HuH-7 (cell line): Measurements from ENCODE around the gene PSKH1.
"Not testable (repeated sequence)": the region's sequence is repeated elsewhere in the genome, so short reads cannot be mapped to it uniquely, and the experiment has no call there.

Source experiments
- DNase-seq: peaks from one replicate; pipeline ENCODE4 v3.0.0; 2011; ENCODE audit warnings: low spot score

Gene PSKH1

DNA sequence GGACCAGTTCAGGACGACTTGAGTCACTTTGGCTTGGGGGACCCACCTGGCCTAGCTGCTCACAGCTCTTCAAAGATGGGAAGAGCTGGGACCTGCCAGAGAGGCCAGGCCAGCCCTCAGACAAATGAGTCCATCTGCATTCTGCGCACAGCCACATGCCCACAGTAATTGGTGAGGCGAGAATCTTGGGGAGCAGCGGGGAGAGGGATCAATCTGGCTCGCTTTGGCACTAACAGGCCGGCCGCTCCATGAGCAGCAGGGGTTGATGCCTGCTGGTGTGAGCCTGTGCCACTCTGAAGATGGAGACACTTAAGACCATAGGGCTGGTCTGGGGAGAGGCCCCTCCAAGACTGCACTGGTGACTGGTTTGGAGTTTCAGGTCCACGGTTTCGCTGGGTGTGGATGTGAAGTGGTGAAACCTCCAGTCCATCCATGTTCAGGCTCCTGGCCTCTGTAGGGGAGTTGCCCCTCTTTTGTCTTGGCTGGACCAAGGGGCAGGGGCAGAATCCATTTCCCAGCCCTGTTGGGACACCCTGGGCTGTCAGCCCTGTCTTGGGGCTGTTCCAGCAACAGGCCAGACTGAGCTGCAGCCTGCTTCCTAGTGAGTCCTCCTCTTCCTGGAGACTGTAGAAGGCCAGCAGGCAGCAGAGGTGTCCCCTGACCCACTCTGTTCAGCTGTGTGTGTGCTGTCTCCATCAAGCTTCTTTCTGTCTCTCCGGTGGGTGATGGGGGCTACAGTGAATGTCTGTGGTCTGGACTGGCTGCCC lies 31.3 kb downstream of the PSKH1 start:
- no peak for DNase-seq

DNA sequence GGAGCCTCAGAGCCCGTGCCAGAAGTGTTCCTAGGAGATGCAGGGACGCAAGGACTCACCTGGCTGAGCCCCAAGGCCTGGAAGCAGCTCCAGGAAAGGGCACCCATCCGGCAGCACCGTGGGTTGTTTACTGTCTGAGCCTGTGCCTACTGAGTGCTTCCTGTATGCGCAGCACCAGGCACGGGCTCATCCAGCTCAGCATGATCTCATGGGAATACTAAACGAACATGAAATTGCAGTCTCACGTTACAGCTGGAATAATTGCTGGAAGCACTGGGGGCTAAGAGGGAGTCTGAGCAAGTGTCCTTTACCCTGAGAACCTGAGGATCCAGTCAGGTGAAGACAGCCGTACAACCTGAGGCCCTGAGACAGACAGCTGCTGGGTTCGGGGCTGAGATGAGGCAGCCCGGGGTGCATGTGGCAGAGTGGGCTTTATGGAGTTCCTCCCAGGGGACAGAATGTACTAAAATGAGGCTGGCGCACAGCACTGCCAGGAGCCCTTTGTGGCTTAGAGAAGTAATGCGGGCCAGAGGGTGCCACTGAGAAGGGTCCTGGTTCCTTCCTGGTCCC lies 33.2 kb downstream of the PSKH1 start:
- DNase-seq, result no peak

DNA sequence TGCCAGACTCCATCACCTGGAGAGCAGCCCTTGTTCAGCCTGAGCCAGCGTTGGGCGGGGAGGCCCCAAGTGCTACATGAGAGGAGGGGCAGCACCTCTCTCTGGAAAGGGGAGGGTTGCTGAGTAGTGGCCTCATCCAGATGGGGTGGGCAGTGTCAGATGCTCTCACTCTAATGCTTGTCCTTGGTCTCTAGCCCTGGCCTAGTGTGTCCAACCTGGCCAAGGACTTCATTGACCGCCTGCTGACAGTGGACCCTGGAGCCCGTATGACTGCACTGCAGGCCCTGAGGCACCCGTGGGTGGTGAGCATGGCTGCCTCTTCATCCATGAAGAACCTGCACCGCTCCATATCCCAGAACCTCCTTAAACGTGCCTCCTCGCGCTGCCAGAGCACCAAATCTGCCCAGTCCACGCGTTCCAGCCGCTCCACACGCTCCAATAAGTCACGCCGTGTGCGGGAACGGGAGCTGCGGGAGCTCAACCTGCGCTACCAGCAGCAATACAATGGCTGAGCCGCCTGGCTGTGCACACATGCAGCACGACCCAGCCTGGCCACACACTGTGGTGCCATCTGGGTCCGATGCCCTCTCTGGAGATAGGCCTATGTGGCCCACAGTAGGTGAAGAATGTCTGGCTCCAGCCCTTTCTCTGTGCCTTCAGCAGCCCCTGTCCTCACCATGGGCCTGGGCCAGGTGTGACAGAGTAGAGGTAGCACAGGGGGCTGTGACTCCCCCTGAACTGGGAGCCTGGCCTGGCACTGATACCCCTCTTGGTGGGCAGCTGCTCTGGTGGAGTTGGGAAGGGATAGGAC lies 34.3 kb downstream of the PSKH1 start:
- DNase-seq, result no peak

DNA sequence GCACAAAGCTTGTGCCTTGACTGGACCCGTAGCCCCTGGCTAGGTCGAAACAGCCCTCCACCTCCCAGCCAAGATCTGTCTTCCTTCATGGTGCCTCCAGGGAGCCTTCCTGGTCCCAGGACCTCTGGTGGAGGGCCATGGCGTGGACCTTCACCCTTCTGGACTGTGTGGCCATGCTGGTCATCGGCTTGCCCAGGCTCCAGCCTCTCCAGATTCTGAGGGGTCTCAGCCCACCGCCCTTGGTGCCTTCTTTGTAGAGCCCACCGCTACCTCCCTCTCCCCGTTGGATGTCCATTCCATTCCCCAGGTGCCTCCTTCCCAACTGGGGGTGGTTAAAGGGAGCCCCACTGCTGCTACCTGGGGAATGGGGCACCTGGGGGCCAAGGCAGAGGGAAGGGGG lies 35.1 kb downstream of the PSKH1 start:
- no peak for DNase-seq

DNA sequence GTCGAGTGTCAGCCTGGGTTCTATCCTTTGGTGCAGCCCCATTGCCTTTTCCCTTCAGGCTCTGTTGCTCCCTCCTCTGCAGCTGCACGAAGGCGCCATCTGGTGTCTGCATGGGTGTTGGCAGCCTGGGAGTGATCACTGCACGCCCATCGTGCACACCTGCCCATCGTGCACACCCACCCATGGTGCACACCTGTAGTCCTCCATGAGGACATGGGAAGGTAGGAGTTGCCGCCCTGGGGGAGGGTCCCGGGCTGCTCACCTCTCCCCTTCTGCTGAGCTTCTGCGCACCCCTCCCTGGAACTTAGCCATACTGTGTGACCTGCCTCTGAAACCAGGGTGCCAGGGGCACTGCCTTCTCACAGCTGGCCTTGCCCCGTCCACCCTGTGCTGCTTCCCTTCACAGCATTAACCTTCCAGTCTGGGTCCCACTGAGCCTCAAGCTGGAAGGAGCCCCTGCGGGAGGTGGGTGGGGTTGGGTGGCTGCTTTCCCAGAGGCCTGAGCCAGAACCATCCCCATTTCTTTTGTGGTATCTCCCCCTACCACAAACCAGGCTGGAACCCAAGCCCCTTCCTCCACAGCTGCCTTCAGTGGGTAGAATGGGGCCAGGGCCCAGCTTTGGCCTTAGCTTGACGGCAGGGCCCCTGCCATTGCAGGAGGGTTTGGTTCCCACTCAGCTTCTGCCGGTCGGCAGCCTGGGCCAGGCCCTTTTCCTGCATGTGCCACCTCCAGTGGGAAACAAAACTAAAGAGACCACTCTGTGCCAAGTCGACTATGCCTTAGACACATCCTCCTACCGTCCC lies 35.7 kb downstream of the PSKH1 start:
- peak; percentile 94 for DNase-seq

DNA sequence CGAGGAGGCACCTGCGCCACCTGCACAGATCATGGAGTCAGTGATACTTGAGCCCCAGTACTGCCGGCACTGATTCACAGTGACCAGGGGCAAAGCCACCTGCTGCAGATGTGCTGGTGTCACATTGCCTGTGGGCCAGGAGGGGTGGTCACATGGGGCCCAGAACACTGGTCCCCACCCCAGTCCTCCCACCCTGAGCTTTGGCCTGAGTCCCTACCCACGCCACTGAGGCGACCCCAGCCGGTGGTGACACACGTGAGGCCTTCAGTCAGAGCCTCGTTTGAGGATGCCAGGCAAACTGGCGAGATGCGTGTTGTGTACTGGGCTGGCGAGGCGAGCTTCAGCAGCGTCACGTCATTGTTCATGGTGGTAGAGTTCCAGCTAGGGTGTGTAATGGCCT lies 37.1 kb downstream of the PSKH1 start:
- no peak for DNase-seq

DNA sequence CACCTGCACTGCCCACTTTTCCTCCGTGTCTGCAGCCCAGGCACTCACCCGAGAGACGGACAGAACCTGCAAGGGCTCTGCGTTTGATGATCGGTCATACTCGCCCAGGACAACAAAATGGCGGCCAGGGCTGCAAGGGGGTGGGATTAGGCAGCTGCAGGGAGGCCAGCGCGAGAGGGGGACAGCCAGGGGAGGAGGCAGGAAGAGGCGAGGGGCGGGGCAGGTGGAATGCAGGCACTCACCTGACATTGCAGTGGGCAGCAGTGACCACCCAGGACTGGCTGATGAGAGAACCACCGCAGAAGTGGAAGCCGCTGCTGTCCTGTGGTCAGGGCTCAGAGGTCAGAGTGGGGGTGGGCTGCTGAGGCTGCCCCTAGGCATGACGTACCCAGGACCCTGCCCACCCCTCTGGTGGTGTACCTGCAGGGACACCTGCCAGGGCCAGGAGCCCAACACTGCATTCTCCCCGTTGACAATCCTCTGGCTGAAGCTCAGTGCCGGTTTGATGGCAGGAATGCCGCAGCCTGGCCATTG lies 37.7 kb downstream of the PSKH1 start:
- DNase-seq, result no peak

DNA sequence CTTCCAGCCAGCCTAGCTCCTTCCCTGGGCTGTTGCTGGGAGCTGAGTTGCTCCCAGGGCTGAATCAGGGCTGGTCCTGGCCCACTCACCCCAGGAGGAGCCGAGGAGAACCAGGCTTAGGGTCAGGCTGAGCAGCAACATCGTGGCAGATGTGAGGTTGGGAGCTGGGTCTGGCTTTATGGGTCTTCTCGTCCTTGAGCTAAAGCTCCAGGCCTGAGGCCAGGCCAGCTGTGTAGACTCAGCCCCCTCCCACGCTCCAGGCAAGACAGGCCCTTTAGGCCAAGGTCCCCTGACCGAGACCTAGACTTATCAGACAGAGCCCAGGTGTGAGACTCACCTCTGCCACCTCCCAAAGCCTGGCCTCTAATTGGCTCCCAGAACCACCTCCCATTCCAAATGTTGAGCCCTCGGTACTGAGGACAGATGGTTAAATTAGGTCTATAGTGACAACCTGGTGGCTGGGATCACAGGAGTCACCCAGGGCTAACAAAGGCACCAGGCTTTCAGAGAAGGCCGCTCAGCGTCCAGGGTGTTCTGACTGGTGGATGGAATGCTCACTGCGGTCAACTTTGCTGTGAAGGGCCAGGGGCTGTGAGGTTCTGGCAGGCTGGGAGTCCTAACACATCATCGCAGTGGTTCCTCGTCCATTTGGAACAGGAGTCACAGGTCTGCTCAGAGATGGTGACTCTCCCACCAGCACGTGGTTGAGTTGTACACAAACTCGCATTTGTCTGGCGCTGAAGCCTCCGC lies 38.8 kb downstream of the PSKH1 start, which contains the start of gene CTRL:
CTRL (minus strand) TSS at position 151 of the 750 bp plus-strand sequence; CDS start at position 141, 10 bp downstream.
- no peak for DNase-seq

DNA sequence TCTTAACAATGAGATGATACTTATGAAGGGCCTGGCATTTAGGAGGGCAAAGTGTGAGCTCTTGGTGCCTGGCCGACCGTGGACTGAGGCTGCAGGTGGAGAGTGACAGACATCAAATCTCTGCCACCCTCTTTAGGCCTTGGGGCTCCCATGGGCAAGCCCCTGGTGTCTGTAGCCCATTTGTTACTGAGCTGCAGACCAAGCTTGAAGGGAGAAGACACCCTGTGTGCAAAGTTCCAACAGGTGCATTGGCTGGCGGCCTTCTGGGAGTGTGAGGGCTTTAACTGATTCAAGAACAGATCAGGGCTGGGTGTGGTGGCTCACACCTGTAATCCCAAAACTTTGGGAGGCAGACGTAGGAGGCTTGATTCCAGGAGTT lies 39.4 kb downstream of the PSKH1 start:
- no peak for DNase-seq

DNA sequence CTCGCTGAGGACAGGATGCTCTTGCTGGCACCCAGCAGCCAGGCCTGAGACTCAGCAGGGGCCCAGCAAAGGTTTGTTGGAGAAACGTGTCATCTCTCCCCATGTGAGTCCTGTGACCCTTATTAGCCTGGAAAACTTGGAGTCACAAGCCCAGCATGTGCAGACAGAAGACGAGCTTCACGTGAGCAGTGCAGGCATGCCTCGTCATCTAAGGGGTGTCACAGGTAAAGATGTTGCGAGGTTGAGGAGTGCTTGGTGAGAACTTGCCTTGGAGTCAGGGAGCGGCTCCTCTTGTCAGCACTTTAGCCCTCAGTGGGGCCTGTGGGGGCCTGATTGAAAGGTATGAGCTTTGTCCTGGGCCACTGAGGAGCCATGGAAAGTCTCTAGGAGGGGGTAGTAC lies 40.8 kb downstream of the PSKH1 start:
- DNase-seq, result no peak

DNA sequence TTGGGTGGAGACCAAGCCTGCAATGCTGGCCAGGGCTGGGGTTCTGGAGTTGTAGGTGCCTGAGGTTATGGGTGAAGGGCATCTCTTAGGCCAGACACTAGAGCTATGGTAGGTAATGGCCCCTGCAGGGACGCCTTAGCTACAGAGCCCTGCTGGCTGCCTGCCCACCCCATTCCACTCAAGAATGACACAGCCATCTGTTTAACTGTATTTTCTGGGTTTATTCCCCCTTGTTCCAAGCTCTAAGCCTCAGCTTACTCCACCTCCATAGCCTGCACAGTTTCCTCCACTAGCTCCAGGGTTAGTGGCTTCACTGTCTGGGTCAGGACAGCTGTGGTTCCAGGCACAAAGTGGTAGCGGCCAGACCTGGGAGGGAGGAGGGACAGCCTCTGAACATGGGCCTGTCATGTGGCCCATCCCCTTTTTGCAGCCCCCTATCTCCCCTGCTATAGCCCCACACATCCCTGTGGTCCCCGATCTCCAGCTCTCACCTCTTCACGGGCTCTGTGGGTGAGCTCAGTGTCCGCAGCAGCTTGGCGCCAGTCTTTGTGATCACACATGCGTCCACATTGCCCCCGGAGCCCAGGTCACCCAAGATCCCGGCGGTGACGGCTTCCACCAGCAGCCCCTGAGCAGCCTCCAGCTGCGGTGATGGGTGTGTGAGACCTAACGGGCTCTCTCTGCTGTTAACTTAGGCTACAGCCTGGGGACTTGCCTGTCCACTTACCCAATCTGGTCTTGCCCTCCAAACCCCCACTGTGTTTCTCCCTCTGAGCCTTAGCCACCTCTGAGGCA lies 41.4 kb downstream of the PSKH1 start:
- no peak for DNase-seq

DNA sequence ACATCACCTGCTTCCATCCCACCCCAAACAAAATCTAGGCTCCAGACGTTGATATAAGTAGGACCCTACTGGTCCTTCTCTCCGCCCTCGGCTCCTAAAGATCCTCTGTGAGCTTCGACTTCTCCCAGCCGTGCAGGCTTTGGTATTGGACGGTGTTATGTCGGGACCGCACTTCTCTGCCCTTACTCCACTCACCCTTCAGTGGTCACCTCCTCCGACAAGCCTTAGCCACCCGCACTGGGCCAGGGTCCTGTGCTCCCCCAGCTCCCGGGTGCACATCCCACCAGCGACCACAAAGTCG lies 42.0 kb downstream of the PSKH1 start:
- no peak for DNase-seq

DNA sequence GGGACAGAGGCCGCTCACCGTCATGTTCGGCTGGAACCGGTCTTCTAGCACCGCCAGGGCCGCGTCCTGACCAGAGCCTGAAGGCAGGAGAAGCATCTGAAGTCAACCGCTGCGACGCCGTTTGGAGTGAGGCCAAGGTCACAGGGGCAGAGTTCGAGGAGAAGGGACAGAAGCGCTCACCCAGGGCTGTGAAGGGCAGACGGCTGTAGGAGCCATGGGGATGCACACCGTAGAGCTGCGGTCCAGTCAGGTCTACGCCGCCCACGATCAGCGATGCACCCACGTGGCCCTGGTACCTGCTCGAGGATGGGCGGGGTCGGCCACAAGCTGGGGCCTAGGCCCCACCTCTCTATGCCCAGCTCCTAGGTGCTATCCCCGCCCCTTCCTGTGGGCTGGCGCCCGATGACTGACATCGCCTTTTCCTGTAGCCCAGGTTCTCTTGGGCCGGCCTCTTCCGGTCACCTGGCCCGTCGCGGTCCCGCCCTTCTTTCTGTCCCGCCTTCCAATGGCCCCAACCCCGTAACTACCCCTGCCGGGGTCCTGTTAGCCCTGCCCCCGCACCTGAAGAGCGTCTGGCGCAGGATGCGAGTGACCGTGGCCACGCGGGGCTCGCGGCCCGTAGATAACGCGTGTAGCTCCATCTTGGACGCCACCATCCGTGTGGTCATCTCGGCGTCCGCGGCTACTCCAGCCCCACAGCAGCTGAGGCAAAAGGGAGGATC lies 42.5 kb downstream of the PSKH1 start:
- DNase-seq, result peak; percentile 100

DNA sequence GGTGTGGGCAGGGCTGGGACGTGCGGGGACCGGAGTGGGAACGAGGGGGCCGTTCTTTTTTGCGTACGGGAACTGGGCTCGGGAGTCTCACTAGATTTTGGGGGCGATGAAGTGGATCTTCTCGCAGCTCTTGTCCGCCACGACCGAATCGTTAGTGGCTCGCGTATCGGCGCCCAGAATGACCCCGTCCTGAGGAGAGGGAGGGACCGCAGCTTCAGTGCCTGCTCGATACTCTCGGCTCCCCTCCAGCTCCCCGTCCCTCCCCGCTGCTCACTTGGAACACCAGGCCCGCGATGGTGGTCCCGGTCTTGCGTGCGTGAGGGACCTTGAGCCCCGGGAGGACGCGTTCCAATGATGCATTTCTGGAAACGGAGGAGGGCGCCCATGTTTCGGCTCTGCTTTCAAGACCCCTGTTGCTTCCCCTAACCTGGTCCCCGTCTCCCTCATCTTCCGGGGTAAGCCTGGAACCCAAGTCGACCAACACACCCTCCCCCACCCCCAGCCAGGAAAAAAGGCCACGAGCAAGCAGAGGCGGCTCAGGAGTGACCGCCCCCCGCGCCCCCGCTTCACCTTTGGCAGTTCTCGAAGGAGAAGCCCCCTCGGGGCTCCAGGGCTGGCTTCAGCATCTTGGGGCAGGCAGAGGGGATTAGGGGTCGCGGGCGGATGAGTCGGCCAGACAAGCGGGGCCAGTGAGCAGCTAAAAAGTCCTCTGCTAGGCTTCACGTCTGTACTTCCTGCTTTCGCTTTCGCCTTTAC lies 43.2 kb downstream of the PSKH1 start, which contains the start of gene PSMB10:
PSMB10 (minus strand) TSS at position 727 of the 756 bp plus-strand sequence; CDS start at position 626, 101 bp downstream.
- peak; percentile 73 for DNase-seq

DNA sequence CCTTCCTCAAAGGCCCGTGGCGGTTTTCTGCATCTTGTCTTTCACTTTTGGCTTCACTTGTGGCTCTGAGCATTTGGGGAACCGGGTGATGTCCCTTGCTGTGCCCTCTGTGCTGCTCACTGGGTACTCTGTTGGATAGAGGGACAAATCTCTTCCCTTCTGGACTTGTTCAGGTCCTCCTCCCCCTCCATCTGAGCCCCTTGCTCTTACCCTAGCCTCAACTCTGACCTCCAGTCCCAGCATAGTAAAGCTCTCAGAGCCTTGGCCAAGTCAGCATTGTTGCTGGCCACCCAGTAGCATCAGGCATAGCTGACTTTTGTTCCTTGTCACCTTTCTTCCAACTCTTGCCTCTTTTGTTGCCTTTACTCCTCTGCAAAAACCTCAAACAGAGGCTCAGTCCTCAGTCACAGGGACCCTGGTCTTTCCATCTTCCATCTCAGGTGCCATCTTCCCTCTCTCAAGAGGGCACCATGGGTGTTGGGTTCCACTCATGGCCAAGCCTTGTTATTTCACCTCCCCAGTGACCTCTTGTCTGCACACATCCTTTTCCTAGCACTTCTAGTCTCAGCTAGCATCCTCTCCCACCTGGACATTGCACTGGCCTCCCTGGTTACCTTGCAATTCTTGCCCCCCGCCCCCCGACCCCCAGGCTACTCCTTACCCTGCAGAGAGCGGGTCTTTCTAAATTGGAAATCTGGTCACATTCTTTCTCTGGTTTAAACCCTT lies 44.0 kb downstream of the PSKH1 start:
- DNase-seq, result peak; percentile 53

DNA sequence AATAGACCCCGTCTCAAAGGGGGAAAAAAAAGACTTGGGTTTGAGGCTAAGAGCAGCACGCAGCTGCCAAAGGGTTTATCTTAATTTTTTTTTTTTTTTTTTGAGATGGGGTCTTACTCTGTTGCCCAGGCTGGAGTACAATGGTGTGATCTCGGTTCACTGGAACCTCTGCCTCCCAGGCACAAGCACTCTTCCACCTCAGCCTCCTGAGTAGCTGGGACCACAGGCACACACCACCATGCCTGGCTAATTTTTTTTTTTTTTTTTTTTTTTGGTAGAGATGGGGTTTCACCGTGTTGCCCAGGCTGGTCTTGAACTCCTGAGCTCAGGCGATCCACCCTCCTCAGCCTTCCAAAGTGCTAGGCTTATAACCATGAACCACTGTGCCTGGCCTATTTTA lies 44.7 kb downstream of the PSKH1 start:
- DNase-seq, result not testable (repeated sequence)

DNA sequence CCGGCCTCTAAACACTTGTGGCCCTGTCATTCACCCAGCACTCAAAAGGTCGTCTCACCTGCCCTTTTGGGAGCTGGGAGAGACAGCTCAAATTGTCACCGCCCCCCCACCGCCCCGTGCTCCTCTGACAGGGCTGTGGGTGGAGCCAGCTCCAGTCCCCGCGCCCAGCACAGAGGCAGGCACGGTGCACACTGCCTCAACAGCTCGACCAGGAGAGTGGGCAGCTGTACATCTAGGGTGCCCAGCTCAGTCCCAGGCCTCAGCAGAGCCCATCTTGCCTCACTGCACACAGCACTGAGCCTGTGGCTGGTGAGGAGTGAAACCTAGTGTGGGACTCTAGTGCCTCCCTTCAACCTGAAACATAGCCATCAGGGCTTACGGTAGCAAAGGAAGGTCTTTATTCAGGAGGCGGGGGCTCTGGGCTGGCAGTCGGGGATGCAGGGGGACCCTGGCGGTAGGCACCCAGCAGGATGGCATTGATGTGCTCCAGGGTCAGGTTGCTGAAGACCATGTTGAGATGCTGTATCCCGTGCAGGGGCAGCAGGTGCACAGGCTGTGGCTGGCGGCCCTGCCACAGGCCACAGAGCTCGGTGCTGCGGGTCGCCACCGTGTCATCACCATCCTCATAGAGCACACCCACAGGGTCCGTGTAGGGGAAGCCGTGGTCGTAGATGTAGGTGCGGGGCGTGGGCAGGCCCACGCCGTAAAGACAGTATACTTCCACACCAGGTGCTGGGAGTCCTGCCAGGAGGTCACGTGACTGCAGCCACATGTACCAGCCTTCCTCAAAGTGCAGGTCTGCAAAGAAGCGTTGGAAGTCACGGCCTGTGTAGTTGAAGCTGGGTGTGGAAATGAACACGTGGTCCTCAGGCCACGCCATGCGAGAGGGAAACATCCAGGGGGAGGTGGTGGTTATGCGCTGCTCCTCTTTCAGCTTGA lies 46.7 kb downstream of the PSKH1 start:
- no peak for DNase-seq
